HepG2 (cell line): ENCODE results near the gene CEP78. TPM values are rescaled to one million over a fixed set of nuclear protein-coding genes. Genes with fewer than 3 reads are reported as not detected.
A peak's percentile ranks its signal among the peaks of the same experiment; 100 is the strongest.

Experiments used
- ATAC-seq: fragments of 200-7000 bp; cut with Tn5 transposase; 3 replicates; pipeline ENCODE4 v1.9.1; 2020; ENCODE audit warnings: mild to moderate bottlenecking, moderate library complexity
- BruUV-seq: library from RNA; stranded (reverse); fragments of 400-500 nt; replicated peaks from 2 replicates; lab custom pipeline; 2021; lab: Mats Ljungman, UMichigan
- CTCF ChIA-PET: fragments of 300-600 bp; formaldehyde crosslinking; extraction: SDS; loops from one replicate; lab custom pipeline; 2021; ENCODE audit warnings: low total read pairs, inconsistent platforms, low intra/inter-chr PET ratio; lab: Yijun Ruan, JAX
- POLR2A ChIA-PET: fragments of 350-600 bp; sonication (Branson Sonifier 250); formaldehyde crosslinking; loops from one replicate; lab custom pipeline; 2020; ENCODE audit warnings: antibody characterized with exemption, inconsistent platforms; lab: Yijun Ruan, JAX
- DNase-seq: peaks from one replicate; pipeline ENCODE4 v3.0.0-alpha.2; 2015; ENCODE audit warnings: low spot score
- FAIRE-seq: peaks from 3 replicates; lab custom pipeline; 2011; peaks lifted over from hg19 to GRCh38; lab: Jason Lieb, UNC
- H2AFZ ChIP-seq: one replicate; pipeline ENCODE4 v1.6.1; 2011; ENCODE audit warnings: low read length, inconsistent platforms
- H3K27ac ChIP-seq: fragments of 300-600 bp; 3 replicates; pipeline ENCODE4 v1.8.0; 2011; ENCODE audit warnings: mixed run types, mild to moderate bottlenecking, mixed read lengths, low read length, inconsistent platforms; ENCODE audit not compliant: insufficient read depth; ENCODE audit errors: extremely low read length
- H3K27me3 ChIP-seq, 2 experiments: fragments of 200-600 bp in 1 of 2; 2 replicates in 1 of 2; 3 replicates in 1 of 2; pipeline versions ENCODE4 v1.6.0 to v1.8.0; 2011; ENCODE audit warnings: low read length in 2 of 2, mild to moderate bottlenecking in 2 of 2, moderate library complexity in 2 of 2, inconsistent platforms in 1 of 2; ENCODE audit not compliant: insufficient read depth in 2 of 2, control insufficient read depth in 1 of 2
- H3K36me3 ChIP-seq, 2 experiments: fragments of 200-600 bp in 1 of 2; replicated peaks in 1 of 2; 2 replicates in 1 of 2; 3 replicates in 1 of 2; pipeline versions ENCODE4 v1.5.1 to v1.8.0; 2011; ENCODE audit warnings: low read length in 2 of 2, inconsistent platforms in 1 of 2; ENCODE audit not compliant: insufficient read depth in 2 of 2, control insufficient read depth in 1 of 2
- H3K4me1 ChIP-seq: 2 replicates; pipeline ENCODE4 v1.5.1; 2012; ENCODE audit warnings: low read length, inconsistent platforms; ENCODE audit not compliant: insufficient read depth
- H3K4me2 ChIP-seq: 2 replicates; pipeline ENCODE4 v1.6.0; 2011; ENCODE audit warnings: low read depth, low read length, inconsistent platforms
- H3K4me3 ChIP-seq, 3 experiments: fragments of 200-600 bp in 1 of 3; sonication (generic), shearing (Covaris generic) in 1 of 3; replicated peaks in 1 of 3; 2 replicates each; pipeline ENCODE4 v1.5.1; 2011 to 2016; ENCODE audit warnings: low read length in 3 of 3, inconsistent platforms in 2 of 3, low read depth in 2 of 3, mild to moderate bottlenecking in 2 of 3, control low read depth in 1 of 3, mixed read lengths in 1 of 3; ENCODE audit not compliant: insufficient read depth in 1 of 3
- H3K79me2 ChIP-seq: one replicate; pipeline ENCODE4 v1.6.1; 2011; ENCODE audit warnings: low read length, inconsistent platforms; ENCODE audit not compliant: insufficient read depth
- H3K9ac ChIP-seq: 2 replicates; pipeline ENCODE4 v1.6.0; 2011; ENCODE audit warnings: mild to moderate bottlenecking, low read depth, low read length, inconsistent platforms; ENCODE audit not compliant: insufficient read depth
- H3K9me3 ChIP-seq: 2 replicates; pipeline ENCODE4 v1.5.1; 2012; ENCODE audit warnings: mild to moderate bottlenecking, low read length
- H4K20me1 ChIP-seq: 2 replicates; pipeline ENCODE4 v1.6.0; 2011; ENCODE audit warnings: inconsistent platforms, mild to moderate bottlenecking, low read length, moderate library complexity; ENCODE audit not compliant: insufficient read depth
- ADNP ChIP-seq: sonication (generic); formaldehyde crosslinking; IDR thresholded peaks from 2 replicates; pipeline ENCODE4 v1.4.0; 2020; ENCODE audit warnings: missing genetic modification reagents
- ATM ChIP-seq: fragments of 450-650 bp; IDR thresholded peaks from 2 replicates; pipeline ENCODE4 v1.7.1; 2017; ENCODE audit warnings: mild to moderate bottlenecking, borderline replicate concordance
- GTF3A ChIP-seq: sonication (generic); formaldehyde crosslinking; conservative IDR thresholded peaks from 2 replicates; pipeline ENCODE4 v1.4.0; 2020; ENCODE audit warnings: mild to moderate bottlenecking, missing genetic modification reagents
- MEIS2 ChIP-seq: sonication (generic); formaldehyde crosslinking; IDR thresholded peaks from 2 replicates; pipeline ENCODE4 v1.9.0; 2021; ENCODE audit warnings: mild to moderate bottlenecking, missing genetic modification reagents
- PAF1 ChIP-seq: IDR thresholded peaks from 2 replicates; pipeline ENCODE4 v1.6.1; 2016; ENCODE audit warnings: missing genetic modification reagents, missing compliant biosample characterization
- PRPF4 ChIP-seq: fragments of 200-400 bp; formaldehyde crosslinking; IDR thresholded peaks from 2 replicates; pipeline ENCODE4 v1.6.1; 2016; ENCODE audit warnings: low read length, low read depth; ENCODE audit not compliant: poor library complexity, severe bottlenecking
- RBM22 ChIP-seq: fragments of 200-400 bp; formaldehyde crosslinking; optimal IDR thresholded peaks from 2 replicates; pipeline ENCODE3; 2017; ENCODE audit warnings: mild to moderate bottlenecking, low read length, moderate library complexity
- RFX3 ChIP-seq: IDR thresholded peaks from 2 replicates; pipeline ENCODE4 v1.6.1; 2016; ENCODE audit warnings: missing biosample characterization, missing genetic modification reagents
- ZNF850 ChIP-seq: sonication (generic); formaldehyde crosslinking; conservative IDR thresholded peaks from 2 replicates; pipeline ENCODE4 v1.9.0; 2021; ENCODE audit warnings: mild to moderate bottlenecking, missing genetic modification reagents
- WGBS: methylation state at CpG from one replicate; pipeline ENCODE4 v1.1.6; 2017; ENCODE audit warnings: low lambda C conversion rate; 5-methylcytosine and 5-hydroxymethylcytosine counted together
- in situ Hi-C: cut with HindIII; loops from 2 replicates; pipeline ENCODE4 v1.10.0; 2017; ENCODE audit warnings: low pct_unique_long_range_greater_than_20kb; ENCODE audit not compliant: extremely low pct_ligation_motif_present
- intact Hi-C: fragments of 100-400 bp; cut with micrococcal nuclease; formaldehyde crosslinking; loops from one replicate; pipeline ENCODE4 v1.10.0; 2022; ENCODE audit not compliant: unreplicated experiment
- polyA plus RNA-seq, 8 experiments: library from polyadenylated mRNA; depleted of rRNA in 3 of 8; stranded (reverse) in 7 of 8; unstranded in 1 of 8; fragments of >200 nt; fragmentation: Illumina TruSeq in 4 of 8; extraction: Trizol in 4 of 8; gene quantifications; 2 replicates each; pipeline versions ENCODE4 v1.2.1 to v1.2.3, GENCODE V29; 2011 to 2016; ENCODE audit warnings: low read depth in 4 of 8, missing spikeins in 1 of 8, mixed read lengths in 1 of 8; ENCODE audit not compliant: insufficient read depth in 1 of 8
- total RNA-seq, 5 experiments: library from RNA; depleted of rRNA; stranded (reverse); fragments of >200 nt; fragmentation: Illumina TruSeq; extraction: Trizol; gene quantifications; 2 replicates each; pipeline ENCODE4 v1.2.3, GENCODE V29; 2016; ENCODE audit warnings: low read depth in 1 of 5

CEP78 gene
- total and polyA plus RNA-seq, 2 of the 13 experiments (the other 11 are each of a cell fraction or from before 2014, with no cell fraction given): 5.1 to 30.8 TPM

DNA sequence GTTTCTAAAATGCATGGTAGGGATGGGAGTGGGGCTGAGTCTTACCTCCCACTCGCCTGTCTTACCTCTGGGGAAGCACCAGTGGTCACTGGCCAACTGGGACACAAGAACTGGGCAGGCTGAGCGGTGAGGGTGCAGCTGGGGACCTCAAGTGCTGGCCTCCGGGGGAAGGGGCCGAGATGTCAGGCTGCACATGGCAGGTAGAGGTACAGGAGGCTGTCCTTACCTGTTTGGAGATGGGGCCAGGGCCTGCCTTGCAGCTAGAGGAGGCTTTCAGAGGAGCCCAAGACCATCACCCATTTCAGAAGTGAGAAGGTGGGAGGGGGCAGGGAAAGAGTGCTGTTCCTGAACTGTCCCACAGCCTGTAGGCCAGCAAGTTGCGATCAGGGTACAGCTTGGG, 75.2 kb downstream of the CEP78 start:
- Histone ChIP-seq H3K4me1 (no peaks in the 10 kb centered on the region; the same call in 1 of the 2 replicates), H3K27ac (no peak overlapping the region), H2AFZ (no peak overlapping the region), H3K27me3 (no peaks in the 10 kb centered on the region), H3K79me2 (peaks cover 16% of the 10 kb centered on the region), H3K4me3 (no peak overlapping the region), H3K9me3 (no peaks in the 10 kb centered on the region), H3K9ac (no peak overlapping the region), H3K36me3 (peaks cover 41 to 89% of the 10 kb centered on the region in 2 experiments), H4K20me1 (peaks cover 30% of the 10 kb centered on the region), H3K4me2 (no peak overlapping the region)
- in situ Hi-C loops: loop anchor here (10.0 kb wide), 1 partner anchor 46 kb away; no protein-coding TSS in a partner anchor
- no TSS peak for BruUV-seq
- no peak for FAIRE-seq
- ChIA-PET POLR2A (interaction anchor here (9.3 kb wide), 1 partner anchor 15 kb away, joined by 76 read pairs; the partner anchor contains the start of gene PSAT1), CTCF (no interaction called here)
- ATAC-seq: no peak
- no peak for DNase-seq
- no peak for TF ChIP-seq ATM
- TF ChIP-seq PRPF4: no peak
- no peak for TF ChIP-seq RFX3 (CRISPR knock-in tag)
- TF ChIP-seq ADNP (CRISPR knock-in tag): no peak
- TF ChIP-seq MEIS2: no peak
- no peak for TF ChIP-seq ZNF850 (CRISPR knock-in tag)
- TF ChIP-seq GTF3A (CRISPR knock-in tag): no peak
- TF ChIP-seq PAF1 (CRISPR knock-in tag): 0 out of 2 replicates have a peak, but pooled peaks have one; percentile 39
- TF ChIP-seq RBM22: peak; percentile 92
- whole genome bisulfite sequencing: 96% methylated on average over 3 of the region's 5 CpGs
- intact Hi-C loops: loop anchor here (5.0 kb wide), 1 partner anchor 49 kb away; no protein-coding TSS in a partner anchor
